ENCODE results near the gene LAMB4.

- TF ChIP-seq MAZ (IDR thresholded peaks at IDR 0.05; ENCODE audit: borderline replicate concordance, low read depth, low read length) (no peak), CTCF (conservative IDR thresholded peaks at IDR 0.05; ENCODE audit: low read depth, low read length) (no peak), POLR2A (IDR thresholded peaks at IDR 0.05; ENCODE audit: low read depth, low read length) (no peak), SMC3 (IDR thresholded peaks at IDR 0.05; ENCODE audit: low read depth, low read length) (no peak)
Measured at GRCh38 chr7:108152198-108152597, 22.0 kb upstream of the LAMB4 start.
